SIG-M5 treated with dmso at 0.1 percent for 504 hours (cell line): Measurements from ENCODE around the gene TMPRSS3.
A peak's percentile ranks its signal among the peaks of the same experiment; 100 is the strongest.

Experiments used
- DNase-seq: peaks from one replicate; lab custom pipeline; 2025; ENCODE audit not compliant: unreplicated experiment; lab: John Stamatoyannopoulos, UW

The TMPRSS3 gene

DNA sequence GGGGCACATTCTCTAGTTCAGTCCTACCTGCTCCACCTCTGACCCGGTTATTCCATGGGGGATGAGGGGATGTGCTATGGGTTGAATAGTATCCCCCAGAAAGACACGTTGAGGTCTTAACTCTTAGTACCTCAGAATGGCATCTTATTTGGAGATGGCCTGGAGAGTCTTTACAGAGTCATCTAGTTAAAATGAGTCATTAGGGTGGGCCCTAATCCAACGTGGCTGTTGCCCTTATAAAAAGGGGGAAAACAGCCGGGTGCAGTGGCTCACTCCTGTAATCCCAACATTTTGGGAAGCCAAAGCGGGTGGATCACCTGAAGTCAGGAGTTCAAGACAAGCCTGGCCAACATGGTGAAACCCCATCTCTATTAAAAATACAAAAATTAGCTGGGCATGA, 5.7 kb downstream of the TMPRSS3 start:
- DNase-seq, result no peak

DNA sequence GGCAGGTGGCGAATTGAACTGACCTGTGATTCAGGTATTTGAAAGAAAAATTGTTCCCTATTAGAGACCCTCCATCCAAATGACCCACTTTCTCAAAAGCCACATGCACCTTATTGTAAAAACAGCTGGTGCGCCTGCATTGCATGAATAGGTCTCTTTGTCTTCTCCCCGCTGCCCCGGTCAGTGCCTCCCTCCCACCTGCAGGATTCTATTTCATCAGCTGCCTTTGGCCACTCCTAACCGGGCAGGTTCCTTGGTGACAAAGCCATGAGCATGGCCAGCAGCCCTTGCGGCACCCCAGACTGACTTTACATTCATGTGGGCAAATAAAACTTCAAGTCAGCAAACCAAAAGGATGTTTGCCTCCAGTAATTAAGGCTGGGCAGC, 6.4 kb downstream of the TMPRSS3 start:
- DNase-seq, result no peak

DNA sequence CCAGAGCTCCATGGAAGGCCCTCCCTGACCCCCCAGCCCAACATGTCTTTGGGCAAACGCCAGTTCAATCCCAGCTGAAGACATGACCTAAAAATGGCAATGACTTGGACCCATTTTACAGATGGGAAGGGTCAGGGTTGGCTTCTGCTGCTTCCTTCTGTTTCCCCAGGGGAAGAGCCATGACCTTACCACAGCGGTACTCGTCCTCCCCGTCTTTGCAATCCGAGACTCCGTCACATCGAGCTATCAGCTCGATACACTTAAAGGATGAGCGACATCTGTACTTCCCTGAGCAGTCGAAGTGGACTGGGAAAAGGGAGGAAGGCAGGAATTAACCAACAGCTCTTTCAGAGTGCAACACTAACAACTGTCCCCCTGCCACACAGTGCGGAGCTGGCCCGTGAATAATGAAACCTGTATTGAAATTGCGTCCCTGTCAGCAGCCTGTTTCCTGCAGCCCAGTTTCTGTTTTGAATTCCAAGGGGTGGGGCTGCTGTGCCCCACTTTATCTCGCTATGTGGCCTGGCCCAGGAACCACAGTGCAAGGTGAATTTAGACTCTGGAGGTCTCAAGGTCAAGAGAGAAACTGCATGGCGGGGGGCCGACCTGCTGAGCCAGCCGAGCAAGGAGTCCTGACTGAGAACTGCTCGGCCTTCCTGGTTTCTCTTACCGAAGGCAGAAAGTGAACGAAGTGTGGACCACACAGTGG, 7.0 kb downstream of the TMPRSS3 start:
- no peak for DNase-seq

DNA sequence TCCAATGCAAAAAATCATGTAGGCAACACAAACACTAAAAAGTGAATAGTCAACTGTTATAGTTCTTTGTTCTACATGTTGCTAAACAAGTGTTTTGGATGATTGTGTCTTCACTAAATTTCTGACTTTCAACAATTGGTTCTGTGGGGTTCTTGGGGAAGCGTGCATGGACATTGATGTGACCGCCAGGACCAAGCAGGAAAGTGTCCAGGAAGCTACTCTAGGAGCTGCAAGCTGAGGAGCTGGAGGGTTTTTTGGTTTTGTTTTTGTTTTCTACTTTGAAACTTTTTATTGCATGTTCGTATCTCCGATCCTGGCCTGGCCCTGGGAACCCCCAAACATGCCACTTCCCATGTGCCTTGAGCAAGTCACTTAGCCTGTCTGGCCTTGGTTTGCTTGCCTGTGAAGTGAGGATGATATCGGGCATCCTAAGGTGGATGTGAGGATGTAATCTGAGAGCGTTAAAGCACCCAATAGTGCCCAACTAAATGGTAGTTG, 8.0 kb downstream of the TMPRSS3 start:
- no peak for DNase-seq

DNA sequence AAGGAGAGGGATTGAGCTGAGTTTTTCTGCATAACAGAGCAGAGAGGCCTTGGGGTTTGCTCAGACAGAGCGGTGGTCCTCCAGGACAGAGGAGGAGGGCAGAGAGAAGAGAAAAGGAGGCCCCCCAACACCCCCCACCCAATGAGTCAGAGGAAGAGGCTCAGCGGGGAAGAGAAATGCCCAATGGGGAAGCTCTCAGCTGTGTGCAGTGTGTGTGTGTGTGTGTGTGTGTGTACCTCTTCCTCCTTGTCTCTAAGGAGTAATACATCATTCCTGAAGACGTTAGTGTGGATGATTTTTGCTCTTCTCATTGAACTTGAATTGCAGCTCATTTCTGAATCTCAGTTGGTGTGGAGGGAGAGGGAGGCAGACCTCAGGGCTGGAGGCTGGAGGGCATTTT, 8.7 kb downstream of the TMPRSS3 start:
- DNase-seq, result no peak

DNA sequence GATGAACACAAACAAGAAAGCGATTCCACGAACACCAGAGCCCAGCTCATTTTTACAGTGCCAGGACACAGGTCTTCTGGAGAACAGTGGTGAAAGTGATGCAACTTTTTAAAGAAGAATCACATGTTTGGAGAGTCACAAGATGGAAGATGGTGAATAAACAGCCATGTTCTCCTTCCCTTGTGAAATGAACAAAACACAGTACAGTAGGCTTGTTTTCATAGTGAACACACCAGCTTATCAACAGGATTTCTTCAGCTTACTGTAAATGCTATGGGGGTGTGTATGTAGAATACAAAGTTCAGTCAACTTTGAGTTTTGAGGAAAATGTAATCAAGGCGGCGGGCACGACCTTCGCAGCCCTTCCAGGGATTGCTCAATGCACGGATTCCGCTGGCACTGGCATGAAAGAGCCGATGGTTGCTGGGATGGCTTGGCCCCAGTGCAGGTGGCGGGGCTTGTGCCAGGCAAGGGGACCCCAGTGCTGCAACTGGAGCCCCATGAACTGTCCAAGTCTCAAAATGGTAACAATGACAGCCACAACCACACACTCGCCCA, 9.7 kb downstream of the TMPRSS3 start:
- DNase-seq, result no peak

DNA sequence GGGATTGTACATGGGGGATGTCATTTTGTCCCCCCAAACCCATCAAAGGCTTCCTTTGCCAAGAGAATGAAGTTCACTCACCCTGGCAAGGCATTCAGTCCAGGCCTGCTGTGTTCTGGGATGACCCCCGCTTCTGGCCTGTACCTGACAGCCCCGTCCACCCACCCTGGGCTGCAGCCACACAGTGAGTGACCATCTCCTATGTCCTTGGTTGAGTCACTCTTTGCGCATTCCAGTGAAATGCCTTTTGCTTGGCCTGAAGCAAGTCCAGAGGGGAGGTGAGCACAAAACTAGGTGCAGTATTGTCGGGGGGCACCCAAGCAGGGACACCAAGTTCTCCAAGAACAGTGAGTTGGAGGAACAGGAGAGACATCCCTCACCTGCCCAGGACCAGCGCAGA, 10.2 kb downstream of the TMPRSS3 start:
- no peak for DNase-seq

DNA sequence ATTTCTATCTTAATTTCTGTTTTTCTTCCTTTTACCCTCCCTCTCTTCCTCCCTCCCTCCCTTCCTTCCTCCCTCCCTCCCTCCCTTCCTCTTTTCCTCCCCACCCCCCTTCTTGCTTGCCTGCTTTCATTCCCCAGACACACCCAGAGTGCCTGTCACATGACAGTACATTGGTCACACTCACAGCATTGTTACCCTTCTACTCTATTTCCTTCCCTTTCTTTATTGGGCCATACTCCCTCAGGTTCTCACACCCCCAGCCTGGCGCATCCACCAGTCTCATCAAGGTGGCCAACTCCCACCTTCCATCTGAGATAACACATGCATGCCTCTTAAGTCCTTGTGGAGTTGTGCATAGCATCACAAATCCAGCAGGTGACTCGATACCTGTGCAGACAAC, 10.9 kb downstream of the TMPRSS3 start:
- DNase-seq, result no peak

DNA sequence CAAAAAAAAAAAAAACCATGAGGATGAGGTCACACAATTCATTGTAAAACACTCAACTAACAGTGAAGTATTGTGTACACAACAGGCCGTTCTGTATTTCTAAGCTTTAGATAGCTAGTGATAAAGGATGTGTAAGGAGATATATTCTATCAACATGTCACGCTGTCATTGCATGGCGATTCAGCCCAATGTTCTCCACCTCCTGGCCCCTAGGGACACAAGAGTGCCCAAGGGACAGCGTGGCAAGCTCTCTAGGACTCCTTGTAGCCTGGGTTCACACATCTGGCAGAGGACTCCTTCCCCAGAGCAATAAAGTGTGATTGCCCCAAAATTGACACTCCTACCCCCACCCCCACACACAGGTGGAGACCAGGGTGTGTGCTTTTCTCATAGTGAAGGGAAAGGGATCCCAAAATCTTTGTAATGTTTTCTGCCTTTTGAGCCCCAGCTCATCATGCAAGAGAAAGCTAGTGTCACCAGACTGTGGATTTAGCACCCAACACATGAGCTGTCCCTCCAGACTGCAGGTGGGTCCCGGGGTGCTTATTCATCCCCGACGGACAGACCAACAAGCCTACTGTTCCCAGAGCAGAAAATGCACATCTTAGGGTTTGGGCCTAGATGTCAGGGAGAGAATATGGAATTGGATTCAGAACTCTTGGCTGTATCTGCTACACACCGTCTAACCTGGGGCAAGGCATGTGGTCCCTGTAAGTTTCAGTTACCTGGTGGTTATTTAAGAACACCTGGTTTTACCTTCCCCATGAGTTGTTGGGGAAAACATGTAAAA, 11.5 kb downstream of the TMPRSS3 start:
- no peak for DNase-seq

DNA sequence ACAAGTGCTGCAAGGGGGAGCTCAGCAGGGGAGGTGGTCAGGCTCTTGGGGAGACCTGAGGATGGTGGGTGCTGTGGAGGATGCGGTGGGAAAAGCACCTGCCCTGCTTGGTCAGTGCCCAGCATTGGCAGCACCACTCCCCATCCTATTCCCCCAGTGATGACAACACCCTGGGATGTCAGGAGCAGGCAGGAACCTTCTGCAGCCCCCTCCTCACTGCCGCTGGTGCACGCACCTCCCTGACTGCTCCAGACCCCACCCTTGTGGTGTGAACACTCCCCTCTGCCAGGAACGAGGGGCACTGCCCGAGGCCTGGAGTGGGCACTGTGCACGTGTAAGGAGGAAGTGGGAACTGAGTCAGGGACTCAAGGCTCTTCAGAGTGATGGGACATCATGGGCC, 12.5 kb downstream of the TMPRSS3 start:
- no peak for DNase-seq

DNA sequence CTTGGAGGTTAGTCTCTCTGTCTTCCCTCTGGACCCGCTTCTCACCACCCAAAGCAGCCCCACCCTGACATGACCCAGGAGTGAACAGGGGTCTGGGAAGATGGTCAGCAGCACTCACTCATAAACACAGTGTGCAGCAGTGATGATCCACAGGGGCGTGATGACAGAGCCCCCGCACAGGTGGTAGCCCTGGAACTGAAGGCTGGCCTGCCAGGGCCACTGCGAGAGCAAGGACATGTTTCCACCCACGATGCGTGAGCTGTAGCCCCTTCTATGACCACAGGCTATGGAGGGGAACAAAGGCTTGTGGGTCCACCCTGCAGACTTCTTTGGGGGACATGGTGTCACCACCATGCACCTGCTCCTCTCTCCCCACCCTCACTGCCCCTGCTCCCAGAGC, 12.9 kb downstream of the TMPRSS3 start:
- DNase-seq, result no peak

DNA sequence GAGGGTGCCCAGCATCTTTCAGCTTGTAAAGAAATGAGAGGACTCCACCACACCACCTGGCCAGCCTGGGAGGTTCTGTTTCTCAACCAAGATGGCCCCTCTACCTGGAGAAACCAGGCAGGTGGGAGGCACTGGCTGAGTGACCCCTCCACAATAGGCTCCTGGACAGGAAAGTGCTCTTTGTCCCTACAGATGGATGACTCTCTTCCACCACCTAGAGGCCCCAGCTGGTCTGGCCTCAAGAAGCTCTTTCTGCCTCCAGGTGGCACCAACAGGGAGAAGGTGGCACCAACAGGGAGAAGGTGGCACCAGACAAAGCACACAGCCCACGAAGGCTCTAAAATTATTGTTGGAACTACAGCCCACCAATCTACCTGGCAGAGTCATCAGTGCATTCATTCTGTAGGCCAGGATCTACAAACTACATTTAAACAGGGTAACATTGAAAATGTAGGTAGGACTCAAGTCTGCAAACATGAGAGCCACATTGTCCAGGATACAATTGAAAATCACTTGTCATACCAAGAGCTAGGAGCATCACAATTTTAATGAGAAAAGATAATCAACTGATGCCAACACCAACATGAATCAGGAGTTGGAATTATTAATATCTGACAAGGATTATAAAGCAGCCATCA, 14.4 kb downstream of the TMPRSS3 start:
- DNase-seq, result peak; percentile 67

DNA sequence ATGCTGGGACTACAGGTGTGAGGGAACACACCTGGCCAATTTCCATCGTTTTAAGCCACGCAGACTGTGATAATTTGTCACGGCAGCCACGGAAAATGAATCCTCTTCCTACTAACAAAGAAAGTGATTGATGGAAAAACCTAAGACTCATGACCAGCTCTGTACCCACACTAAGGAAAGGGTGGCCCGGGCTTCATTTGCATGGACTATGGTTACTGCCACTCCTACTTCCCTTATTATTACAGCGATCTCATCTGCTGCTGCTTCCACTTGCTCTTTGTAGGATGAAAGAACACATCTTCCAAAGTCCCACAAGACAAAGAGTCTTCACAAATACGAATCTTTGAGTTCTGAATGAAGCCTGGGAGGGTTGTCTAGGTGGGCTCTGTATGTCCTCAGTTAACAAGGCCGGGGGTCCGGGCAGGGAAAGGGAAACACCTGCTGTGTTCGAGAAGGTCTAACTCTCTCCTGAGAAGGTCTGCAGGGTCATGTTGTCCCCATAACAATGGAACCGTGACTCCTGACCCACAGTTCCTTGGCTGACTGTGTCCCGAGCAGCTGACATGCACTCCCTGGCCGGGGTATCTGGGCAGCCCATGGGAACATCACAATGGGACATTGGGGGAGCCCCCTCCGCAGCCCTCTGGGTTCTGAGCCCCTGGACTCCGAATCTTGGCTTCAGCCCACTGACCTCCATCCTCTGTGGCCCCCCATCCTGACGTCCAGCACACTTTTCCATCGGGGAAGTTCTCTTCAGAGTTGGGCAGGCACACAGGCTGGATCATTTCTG, 16.2 kb downstream of the TMPRSS3 start:
- no peak for DNase-seq

DNA sequence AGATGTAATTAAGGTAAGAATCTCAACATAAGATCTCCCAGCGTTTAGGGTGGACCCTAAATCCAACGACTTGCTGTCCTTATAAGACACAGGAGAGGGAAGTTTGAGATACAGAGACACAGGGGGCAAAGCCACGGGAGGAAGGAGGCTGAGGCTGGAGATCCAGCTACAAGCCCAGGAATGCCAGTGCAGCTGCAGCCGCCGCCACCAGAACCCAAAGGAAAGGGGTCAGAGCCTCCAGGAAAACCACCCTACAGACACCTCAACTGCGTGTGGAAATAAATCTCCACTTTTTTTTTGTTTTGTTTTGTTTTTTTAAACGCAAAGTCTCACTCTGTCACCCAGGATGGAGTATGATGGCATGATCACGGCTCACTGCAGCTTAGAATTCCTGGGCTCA, 17.4 kb downstream of the TMPRSS3 start:
- DNase-seq, result no peak

DNA sequence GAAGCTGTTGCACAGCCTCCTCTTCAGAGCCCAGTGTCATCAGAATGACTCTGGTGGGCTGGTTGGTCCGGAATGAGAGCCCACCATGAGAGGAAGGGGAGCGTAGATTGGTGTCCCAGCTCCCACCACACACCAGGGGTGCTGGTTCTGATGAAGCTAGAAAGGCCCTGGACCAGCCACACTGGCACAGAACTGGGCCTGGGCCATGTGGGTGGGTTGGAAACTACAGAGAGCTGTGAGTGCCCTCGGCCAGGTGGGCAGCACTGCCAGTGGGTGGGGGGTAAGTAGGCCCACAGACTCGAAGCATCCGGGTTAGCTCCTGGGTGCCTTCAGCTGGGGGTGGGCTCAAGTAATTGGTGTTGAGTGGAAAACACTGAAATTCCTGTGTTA, 17.9 kb downstream of the TMPRSS3 start:
- DNase-seq, result no peak

DNA sequence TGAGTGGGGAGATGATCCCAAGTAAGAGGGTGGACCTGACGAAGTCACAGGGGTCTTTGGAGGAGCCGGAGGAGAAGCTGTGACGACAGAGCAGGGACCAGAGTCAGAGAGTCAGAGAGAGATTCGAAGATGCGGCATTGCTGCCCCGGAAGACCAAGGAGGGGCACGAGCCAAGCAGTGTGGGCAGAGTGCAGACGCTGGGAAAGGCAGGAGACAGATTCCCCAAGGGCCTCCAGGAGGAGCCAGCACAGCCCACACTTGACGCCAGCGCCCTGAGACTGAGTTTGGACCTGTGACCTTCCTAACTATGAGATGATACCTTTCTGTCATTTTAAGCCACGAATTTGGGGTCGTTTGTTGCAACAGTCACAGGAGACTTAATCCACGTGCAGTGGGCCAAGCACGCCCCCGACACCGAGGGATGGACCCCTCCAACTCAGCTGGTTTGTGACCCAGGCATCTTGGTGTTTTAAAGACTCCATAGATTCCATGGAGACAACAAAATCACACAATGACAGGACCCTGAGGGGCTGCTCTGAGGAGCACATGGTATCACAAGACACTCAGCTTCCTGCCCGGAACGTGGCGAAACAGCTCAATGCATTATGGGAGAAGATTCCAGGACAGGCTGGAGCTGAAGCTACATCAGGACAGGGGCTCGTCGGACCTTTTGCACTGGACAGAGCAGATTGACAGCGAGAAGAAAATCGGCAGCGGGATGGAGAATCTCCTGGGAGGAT, 18.5 kb downstream of the TMPRSS3 start:
- no peak for DNase-seq

DNA sequence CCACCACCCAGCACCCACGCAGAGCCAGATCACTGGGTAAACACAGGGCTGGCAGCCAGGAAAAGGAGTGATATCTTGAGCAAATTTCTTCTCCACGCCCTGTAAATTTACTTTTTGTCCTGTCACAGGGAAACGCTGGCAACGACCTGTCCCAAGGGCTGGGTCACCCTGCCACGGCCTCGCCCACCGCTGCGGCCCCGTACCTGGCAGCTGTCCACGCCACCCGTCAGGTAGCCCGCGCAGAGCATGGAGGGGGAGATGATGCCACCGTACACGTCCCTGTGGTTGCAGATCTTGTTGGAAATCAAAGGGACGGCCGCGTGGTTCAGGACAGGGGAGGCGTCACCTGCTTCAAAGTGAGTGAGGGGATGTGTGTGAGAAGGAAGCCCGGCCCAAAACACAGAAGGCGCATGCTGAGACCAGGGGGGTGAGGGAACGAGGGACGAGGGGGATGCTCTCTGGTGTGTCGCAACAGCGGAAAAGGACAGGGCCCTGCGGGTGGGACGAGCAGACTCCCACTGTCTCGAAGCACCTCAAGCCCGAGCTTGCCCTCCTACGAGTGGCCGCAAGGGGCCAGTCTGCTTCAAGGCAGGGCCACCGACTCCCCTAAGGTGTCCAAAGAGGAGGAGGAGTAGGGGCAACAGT, 19.4 kb downstream of the TMPRSS3 start:
- DNase-seq, result no peak

DNA sequence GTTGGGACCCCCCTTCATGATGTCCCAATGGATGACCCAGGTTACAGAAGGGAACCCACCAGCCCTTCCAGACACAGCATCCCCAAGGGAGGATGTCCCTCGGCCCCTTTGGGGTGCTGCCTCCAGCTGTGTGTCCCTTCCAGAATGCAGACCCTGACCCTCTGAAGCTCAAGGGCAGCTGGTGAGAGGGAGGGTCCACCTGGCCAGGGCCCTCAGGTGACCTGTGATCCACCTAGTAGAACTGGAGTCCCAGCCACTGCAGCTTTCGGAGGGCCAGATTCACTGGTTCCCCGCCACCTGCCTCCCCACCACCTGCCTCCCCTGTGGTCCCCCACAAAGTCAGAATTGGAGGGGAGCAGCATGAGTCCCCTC, 19.9 kb downstream of the TMPRSS3 start:
- DNase-seq, result no peak

DNA sequence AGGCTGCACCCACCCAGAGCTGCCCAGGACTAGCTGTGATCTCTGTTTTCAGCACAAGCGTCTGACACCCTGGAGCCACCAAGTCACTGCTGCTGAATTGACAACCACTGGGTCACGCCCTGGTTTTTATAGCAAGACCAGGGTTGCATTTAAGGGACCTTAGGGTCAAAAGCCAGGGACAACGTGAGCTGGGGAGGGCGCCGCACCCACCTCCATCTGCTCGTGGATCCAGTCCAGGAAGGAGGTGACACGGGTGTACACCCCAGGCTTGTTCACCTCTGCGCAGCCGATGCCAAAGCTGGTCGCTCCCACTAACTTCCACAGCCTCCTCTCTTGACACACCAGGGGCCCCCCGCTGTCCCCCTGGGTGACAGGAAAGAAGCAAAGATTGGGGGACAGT, 20.3 kb downstream of the TMPRSS3 start:
- no peak for DNase-seq
